NCI-H2029 (cell line): ENCODE results near the gene OOSP4B.
"Not testable (repeated sequence)": the region's sequence is repeated elsewhere in the genome, so short reads cannot be mapped to it uniquely, and the experiment has no call there.

Source experiments
- DNase-seq: peaks from one replicate; lab custom pipeline; 2025; lab: John Stamatoyannopoulos, UW

OOSP4B gene

GRCh38 chr11:60016881-60017280 is at the start of gene OOSP4B:
Gene OOSP4B (plus strand): TSS chr11:60017181.
- DNase-seq, result no peak

- no peak for DNase-seq
Measured at GRCh38 chr11:59967677-59968394, 49.1 kb upstream of the OOSP4B start.

GRCh38 chr11:59968395-59968783 is 48.6 kb upstream of the OOSP4B start:
- no peak for DNase-seq

GRCh38 chr11:59973097-59973496 is 43.9 kb upstream of the OOSP4B start:
- DNase-seq, result no peak

DNA sequence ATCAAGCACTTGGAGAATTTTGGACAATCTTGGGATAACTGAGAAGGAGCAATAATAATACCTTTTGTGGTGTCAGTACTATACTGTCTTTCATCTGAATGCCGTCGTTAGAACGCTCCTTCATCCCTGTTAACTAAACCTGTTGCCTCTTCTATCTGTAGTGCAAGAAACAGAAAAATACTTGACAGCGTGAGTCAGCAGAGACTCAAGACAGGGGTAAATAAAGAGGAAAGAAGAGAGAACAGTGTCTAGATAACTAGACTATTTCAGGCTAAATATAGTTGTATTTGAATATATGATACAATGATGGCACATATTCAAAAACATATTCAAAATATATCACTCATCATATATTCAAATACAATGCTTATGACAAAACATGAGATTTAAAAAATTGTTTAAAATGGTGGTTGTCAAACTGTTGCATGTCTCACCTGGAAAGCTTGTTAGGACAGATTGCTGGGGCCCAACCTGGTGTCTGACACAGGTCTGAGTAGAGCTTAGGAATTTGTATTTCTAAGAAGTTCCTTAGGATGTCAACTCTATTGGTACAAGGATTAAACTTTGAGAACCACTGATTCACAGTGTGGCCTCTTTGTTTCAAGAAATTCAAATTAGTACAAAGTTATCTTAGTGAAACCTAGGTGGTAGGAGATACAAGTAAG is 35.7 kb upstream of the OOSP4B start:
- no peak for DNase-seq

DNA sequence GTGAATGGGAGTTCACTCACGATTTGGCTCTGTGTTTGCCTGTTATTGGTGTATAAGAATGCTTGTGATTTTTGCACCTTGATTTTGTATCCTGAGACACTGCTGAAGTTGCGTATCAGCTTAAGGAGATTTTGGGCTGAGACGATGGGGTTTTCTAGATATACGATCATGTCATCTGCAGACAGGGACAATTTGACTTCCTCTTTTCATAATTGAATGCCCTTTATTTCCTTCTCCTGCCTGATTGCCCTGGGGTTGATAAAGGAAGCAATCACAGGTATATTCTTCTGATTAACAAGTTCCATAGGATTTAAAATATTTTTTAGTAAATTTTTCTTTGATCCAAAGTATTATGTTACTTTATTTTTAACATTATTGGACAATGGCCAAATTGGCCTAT is 34.9 kb upstream of the OOSP4B start:
- DNase-seq, result not testable (repeated sequence)

GRCh38 chr11:59983212-59983611 is 33.8 kb upstream of the OOSP4B start:
- no peak for DNase-seq

DNA sequence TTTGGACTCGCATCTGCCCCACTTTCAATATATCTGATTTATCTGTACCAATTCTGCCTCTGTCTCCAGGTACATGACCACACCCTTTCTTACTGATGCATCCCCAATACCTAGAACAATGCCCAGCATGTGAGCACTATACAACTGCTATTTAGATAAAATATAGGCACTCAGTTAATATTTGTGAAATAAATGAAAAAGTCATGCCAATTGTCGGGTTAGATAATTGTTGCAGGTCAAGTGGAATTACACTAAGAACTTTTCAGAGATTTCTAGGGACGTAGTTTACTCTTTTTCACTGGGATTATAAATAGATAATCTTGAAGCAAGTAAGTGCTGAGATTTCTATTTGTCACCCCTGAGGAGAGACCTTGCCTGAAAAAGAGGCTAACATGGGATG is 32.6 kb upstream of the OOSP4B start:
- no peak for DNase-seq

- DNase-seq, result no peak
Measured at GRCh38 chr11:59990421-59990820, 26.6 kb upstream of the OOSP4B start.

DNA sequence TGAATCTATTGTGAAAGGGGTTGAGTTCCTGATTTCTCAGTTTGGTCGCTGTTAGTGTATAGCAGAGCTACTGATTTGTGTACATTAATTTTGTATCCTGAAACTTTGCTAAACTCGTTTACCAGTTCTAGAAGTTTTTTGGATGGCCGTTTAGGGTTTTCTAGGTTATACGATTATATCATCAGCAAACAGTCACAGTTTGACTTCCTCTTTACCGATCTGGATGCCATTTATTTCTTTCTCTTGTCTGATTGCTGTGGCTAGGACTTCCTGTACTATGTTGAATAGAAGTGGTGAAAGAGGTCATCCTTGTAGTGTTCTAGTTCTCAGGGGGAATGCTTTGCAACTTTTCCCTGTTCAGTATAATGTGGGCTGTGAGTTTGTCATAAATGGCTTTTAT is 24.6 kb upstream of the OOSP4B start:
- no peak for DNase-seq

DNA sequence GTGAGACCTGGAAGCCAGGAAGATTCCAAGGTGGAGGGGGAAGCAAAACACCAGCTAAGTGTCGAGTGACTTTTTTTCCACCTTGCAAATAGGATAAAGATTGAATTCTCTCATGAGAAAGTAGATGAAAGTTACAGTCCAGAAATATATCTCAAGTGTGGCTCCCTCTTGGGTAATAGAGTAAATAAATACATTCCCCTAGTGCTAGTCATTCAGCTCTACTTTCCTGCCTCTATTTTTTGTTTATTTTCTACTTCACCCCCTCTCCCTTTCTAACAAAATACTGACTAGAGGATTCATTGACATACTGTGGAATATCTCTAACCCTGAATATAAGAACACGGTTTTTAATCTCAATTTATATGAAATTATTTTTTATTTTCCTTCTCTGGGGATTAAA is 19.2 kb upstream of the OOSP4B start:
- no peak for DNase-seq

DNA sequence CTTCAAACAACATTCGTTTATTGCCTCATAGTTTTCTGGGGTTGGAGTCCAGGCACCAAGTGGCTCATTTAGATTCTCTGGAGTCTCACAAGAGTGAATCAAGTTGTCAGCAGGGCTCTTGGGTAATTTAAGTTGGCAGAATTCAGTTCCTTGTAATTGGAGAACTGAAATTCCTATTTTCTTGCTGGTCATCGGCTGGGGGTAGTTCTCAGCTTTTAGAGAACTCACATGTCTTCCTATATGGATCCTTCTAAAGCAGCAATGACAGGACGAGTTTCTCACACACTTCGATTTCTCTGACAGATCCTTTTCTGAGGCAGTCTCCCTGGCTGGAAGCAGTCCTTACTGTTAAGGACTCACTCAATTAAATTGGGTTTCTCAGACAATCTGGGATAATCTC is 17.3 kb upstream of the OOSP4B start:
- DNase-seq, result no peak

DNA sequence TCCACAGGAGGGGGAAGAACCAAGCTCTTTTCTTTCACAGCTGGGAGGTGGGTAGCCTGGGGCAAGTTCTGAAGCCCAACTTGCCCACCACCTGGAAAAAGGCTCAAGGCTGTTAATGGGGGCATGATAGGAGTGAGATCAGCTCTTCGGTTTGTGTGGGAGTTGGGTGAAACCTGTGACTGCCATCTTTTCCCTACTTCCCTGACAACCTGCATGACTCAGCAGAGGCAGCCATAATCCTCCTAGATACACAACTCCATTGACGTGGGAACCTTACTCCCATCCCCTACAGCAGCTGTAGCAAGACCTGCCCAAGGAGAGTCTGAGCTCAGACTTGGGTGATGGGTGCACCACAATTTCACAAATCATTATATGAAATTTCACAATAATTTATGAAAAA is 13.3 kb upstream of the OOSP4B start:
- no peak for DNase-seq

GRCh38 chr11:60005360-60005759 is 11.6 kb upstream of the OOSP4B start:
- DNase-seq, result no peak

DNA sequence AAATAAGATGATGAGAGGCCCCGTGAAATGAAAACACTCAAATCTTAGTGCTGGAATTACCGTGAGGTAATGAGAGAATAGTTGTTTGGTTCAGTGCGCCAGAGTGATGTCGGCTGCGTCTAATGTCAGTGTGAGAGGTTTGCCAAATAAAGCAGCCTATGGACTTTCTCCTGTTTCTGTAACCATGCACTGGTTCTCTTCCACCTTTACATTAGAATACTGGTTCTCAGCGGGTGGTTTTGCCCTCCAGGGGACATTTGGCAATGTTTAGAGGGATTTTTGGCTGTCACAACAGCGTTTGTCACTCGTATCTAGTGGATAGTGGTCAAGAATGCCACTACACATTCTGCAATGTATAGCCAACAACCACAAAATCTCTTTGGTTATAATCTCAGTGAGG is 1.1 kb downstream of the OOSP4B start:
- no peak for DNase-seq

DNA sequence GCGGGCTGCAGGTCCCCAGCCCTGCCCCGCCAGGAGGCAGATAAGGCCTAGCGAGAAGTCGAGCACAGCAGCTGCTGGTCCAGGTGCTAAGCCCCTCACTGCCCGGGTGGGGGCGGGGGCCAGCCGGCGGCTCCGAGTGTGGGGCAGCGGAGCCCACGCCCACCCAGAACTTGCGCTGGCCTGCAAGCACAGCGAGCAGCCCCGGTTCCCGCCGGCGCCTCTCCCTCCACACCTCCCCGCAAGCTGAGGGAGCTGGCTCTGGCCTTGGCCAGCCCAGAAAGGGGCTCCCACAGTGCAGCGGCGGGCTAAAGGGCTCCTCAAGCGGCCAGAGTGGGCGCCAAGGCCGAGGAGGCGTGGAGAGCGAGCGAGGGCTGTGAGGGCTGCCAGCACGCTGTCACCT is 3.4 kb downstream of the OOSP4B start:
- DNase-seq, result not testable (repeated sequence)

- DNase-seq, result no peak
Measured at GRCh38 chr11:60029015-60029632, 12.1 kb downstream of the OOSP4B start.

DNA sequence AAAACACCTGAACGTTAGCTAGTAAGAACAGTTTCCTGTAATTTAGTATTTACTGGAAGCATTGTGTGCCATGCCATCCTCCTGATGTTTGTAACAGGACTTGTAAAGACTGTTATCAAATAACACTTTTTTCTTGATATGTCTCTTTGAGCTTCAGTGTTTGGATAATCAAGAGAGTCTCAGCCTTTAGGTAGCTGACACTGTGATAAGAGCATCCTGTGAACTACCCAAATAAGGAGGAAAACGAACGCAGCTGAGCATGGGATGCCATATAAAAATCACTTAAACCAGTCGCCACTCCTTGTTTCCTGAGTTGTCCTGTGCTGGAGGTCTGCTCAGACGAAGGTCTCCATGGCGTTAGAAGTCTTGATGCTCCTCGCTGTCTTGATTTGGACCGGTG is 23.1 kb downstream of the OOSP4B start, which contains the start of gene OOSP2:
OOSP2 (plus strand) TSS at position 301 of the 400 bp plus-strand sequence; CDS start at position 352, 51 bp downstream.
- DNase-seq, result no peak

GRCh38 chr11:60050422-60050821 is 33.4 kb downstream of the OOSP4B start:
- not testable (repeated sequence) for DNase-seq

DNA sequence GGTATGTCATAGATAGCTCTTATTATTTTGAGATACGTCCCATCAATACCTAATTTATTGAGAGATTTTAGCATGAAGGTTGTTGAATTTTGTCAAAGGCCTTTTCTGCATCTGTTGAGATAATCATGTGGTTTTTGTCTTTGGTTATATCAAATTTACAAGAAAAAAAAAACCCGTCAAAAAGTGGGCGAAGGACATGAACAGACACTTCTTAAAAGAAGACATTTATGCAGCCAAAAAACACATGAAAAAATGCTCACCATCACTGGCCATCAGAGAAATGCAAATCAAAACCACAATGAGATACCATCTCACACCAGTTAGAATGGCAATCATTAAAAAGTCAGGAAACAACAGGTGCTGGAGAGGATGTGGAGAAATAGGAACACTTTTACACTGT is 33.9 kb downstream of the OOSP4B start:
- not testable (repeated sequence) for DNase-seq

DNA sequence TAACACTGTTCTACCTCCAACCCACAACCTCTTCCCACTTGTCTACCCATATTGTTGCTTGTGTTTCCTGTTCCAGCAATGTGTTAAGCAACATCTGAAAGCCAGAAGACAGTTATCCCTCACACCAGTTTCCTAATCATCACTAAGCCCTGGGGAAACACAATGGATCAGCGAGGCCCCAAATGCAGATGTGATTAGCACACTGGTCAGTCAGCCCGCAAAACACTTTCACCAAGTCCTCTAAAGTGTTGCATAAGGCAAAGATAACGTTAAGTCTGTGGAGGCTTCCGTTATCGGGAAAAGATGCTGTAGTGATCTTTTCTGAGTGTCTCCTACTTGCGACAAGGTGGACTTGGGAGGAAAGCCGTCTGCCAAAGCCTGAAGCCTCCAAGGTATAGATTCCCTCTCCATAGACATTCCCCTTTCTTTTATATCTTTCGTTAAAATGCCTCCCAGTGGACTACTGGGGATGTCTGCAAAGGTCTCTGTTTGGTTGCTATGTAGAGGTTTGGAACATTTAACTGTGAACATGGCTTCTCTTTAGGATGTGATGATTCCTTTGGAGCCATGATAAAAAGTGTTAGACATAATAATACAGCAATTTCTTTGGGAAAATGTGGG is 39.5 kb downstream of the OOSP4B start, which contains the start of gene MS4A3:
MS4A3 (plus strand) TSS at position 317 of the 621 bp plus-strand sequence. CDS start 4,496 bp downstream, outside the sequence.
- DNase-seq, result no peak

- no peak for DNase-seq
Measured at GRCh38 chr11:60059052-60059451, 42.1 kb downstream of the OOSP4B start.
